D721Med (cell line): ENCODE results near the gene NFATC3.

Experiments
- DNase-seq: peaks from one replicate; pipeline ENCODE4 v3.0.0; 2011; ENCODE audit warnings: low spot score; ENCODE audit not compliant: insufficient read length
- FAIRE-seq: peaks from 2 replicates; lab custom pipeline; 2011; peaks lifted over from hg19 to GRCh38; lab: Jason Lieb, UNC
- CTCF ChIP-seq: IDR thresholded peaks from 2 replicates; pipeline ENCODE4 v1.5.1; 2012; ENCODE audit warnings: mild to moderate bottlenecking, control low read depth; ENCODE audit not compliant: insufficient read depth; ENCODE audit errors: missing control alignments

NFATC3 gene

GRCh38 chr16:68179196-68179795, 94.1 kb downstream of the NFATC3 start:
- DNase-seq (no peak), FAIRE-seq (no peak)
- TF ChIP-seq CTCF, result no peak

DNA sequence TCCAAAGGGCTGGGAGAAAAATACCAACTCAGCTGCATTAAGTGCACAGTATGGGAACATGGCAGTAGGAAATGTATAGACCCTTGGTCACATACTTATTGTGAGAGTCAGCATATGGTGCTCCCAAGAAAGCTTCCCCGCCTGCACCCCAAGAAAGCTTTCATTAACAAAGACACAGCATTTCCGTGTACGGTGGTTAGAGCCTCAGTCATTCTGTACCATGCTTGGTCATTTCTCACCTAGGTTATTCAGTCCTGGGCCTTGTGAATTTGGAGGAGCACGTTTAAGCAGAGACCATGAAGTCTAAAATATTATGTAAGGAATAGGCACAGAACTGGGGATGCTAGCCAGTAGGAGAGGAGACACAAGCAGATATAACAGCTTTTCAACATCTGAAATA, 94.7 kb downstream of the NFATC3 start:
- FAIRE-seq, result no peak
- no peak for TF ChIP-seq CTCF
- DNase-seq, result no peak

DNA sequence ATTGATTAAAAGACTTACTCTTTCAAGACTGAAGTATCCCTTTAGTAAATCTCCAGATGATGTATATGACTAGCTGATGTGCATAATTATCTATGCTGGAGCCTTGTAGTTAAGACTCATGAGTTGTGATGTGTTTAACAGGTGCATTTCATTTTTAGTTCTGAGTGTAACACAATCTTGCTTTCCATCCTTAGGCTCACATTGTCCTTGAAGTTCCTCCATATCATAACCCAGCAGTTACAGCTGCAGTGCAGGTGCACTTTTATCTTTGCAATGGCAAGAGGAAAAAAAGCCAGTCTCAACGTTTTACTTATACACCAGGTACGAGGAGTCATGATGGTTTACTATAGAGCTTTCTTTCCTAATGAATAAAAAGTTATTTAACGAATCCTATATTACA, 97.9 kb downstream of the NFATC3 start:
- DNase-seq, result no peak
- no peak for FAIRE-seq
- TF ChIP-seq CTCF, result no peak

DNA sequence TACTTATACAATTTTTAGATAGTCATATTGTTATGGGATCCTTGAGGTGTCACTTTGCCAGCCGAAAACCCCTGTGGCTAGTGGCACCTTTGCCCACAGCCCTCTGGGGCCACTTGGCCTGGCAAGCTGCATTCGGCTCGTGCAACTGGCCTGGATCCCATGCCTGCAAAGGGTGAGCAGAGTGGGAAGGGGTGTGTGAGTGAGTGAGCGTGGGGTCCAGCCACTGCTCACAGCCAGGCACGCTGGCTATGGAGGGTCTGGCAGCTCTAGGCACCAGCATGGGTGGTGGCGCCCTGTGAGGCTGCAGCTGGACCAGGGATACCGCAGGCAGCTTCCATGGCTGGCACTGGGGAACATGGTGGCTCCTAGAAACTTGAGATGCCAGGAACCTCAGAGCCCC, 101.7 kb downstream of the NFATC3 start:
- DNase-seq (no peak), FAIRE-seq (no peak)
- no peak for TF ChIP-seq CTCF

- DNase-seq (no peak), FAIRE-seq (no peak)
- TF ChIP-seq CTCF, result no peak
These were observed 102.3 kb downstream of the NFATC3 start for GRCh38 chr16:68187505-68187904.

DNA sequence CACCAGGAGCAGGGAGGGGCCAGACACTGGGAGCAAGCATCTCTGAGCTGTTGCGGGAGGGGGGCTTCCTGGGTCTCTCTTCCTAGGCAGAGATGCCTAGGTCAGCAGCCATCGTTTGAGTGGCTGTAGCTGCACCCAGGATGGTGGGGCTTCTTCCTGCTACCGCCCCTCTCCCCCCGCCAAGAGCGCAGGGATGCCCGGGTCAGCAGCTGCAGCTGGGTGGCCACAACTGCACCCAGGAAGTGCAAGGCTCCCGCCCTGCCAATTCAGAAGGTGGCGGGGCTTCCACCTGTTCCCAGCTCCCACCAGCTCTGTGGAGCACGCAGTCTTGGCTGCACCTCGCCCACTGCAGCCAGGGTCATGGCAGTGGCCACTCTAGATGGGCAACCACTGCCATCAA, 103.0 kb downstream of the NFATC3 start:
- FAIRE-seq (no peak), DNase-seq (no peak)
- no peak for TF ChIP-seq CTCF

- DNase-seq, result no peak
- FAIRE-seq, result no peak
- TF ChIP-seq CTCF, result no peak
These were observed 104.9 kb downstream of the NFATC3 start for GRCh38 chr16:68190081-68190480.
